K562 (cell line): ENCODE results near the gene ERMN. TPM values are rescaled to one million over a fixed set of nuclear protein-coding genes. Genes with fewer than 3 reads are reported as not detected.

Source experiments
- CBX3 ChIP-seq, 2 experiments: IDR thresholded peaks; 1 replicate in 1 of 2; 2 replicates in 1 of 2; pipeline ENCODE4 v1.6.1; 2012; ENCODE audit warnings: inconsistent platforms in 2 of 2, low read length in 2 of 2, borderline replicate concordance in 1 of 2, control low read depth in 1 of 2
- CEBPZ ChIP-seq: fragments of 150-350 bp; IDR thresholded peaks from 2 replicates; pipeline ENCODE4 v1.6.1; 2014; ENCODE audit warnings: low read depth, mild to moderate bottlenecking, low read length, borderline replicate concordance
- ERF ChIP-seq: fragments of 450-650 bp; formaldehyde crosslinking; IDR thresholded peaks from 2 replicates; pipeline ENCODE4 v1.4.0; 2020; ENCODE audit warnings: mild to moderate bottlenecking, mixed read lengths
- FOXM1 ChIP-seq, 2 experiments: fragments of 450-650 bp in 1 of 2; sonication (generic) in 1 of 2; formaldehyde crosslinking in 1 of 2; IDR thresholded peaks; 2 replicates each; pipeline versions ENCODE4 v1.6.1 to v1.9.0; 2017 to 2022; ENCODE audit warnings: low read depth in 2 of 2, mild to moderate bottlenecking in 2 of 2, missing genetic modification reagents in 1 of 2, moderate library complexity in 1 of 2
- HMG20B ChIP-seq: fragments of 250-450 bp; sonication (Bioruptor Pico); IDR thresholded peaks from 2 replicates; pipeline ENCODE4 v1.5.0; 2021; ENCODE audit warnings: mild to moderate bottlenecking
- HSF4 ChIP-seq: fragments of 250-450 bp; sonication (Bioruptor Pico); IDR thresholded peaks from 2 replicates; pipeline ENCODE4 v2.1.2; 2022; ENCODE audit warnings: mild to moderate bottlenecking, moderate library complexity, borderline replicate concordance
- NEUROD1 ChIP-seq: fragments of 150-350 bp; IDR thresholded peaks from 2 replicates; pipeline ENCODE4 v1.6.1; 2014; ENCODE audit warnings: borderline replicate concordance, low read length, low read depth; ENCODE audit not compliant: partially characterized antibody
- NFE2L1 ChIP-seq: fragments of 450-650 bp; IDR thresholded peaks from 2 replicates; pipeline ENCODE4 v1.6.1; 2016; ENCODE audit warnings: missing genetic modification characterization, low read depth, mild to moderate bottlenecking, missing compliant biosample characterization, moderate library complexity, borderline replicate concordance
- NFIC ChIP-seq: fragments of 450-650 bp; IDR thresholded peaks from 2 replicates; pipeline ENCODE4 v1.6.1; 2017; ENCODE audit warnings: mild to moderate bottlenecking, inconsistent platforms
- NFIX ChIP-seq: fragments of 250-450 bp; sonication (Bioruptor Pico); IDR thresholded peaks from 2 replicates; pipeline ENCODE4 v1.4.0; 2020; ENCODE audit warnings: low read depth, mild to moderate bottlenecking, moderate library complexity
- PCBP1 ChIP-seq: fragments of 200-400 bp; formaldehyde crosslinking; IDR thresholded peaks from 2 replicates; pipeline ENCODE4 v1.6.1; 2018; ENCODE audit warnings: mild to moderate bottlenecking, low read depth, low read length; ENCODE audit not compliant: poor library complexity, severe bottlenecking
- RB1 ChIP-seq: fragments of 450-650 bp; IDR thresholded peaks from 2 replicates; pipeline ENCODE4 v1.6.1; 2017; ENCODE audit warnings: low read depth, mild to moderate bottlenecking
- RBM25 ChIP-seq: fragments of 200-400 bp; formaldehyde crosslinking; IDR thresholded peaks from 2 replicates; pipeline ENCODE4 v1.6.1; 2018; ENCODE audit warnings: low read length, low read depth, moderate library complexity; ENCODE audit not compliant: severe bottlenecking
- SRSF7 ChIP-seq: fragments of 200-400 bp; formaldehyde crosslinking; optimal IDR thresholded peaks from 2 replicates; pipeline ENCODE3; 2017; ENCODE audit warnings: mild to moderate bottlenecking, low read depth, low read length
- TEAD4 ChIP-seq, 2 experiments: sonication (generic) in 1 of 2; formaldehyde crosslinking in 1 of 2; IDR thresholded peaks; 2 replicates each; pipeline versions ENCODE4 v1.6.1 to v1.8.0; 2012 to 2022; ENCODE audit warnings: borderline replicate concordance in 1 of 2, inconsistent platforms in 1 of 2, low read length in 1 of 2, mild to moderate bottlenecking in 1 of 2, missing genetic modification reagents in 1 of 2
- ZFX ChIP-seq: sonication (generic); formaldehyde crosslinking; IDR thresholded peaks from 2 replicates; pipeline ENCODE4 v1.8.0; 2022; ENCODE audit warnings: mild to moderate bottlenecking, missing genetic modification reagents, moderate library complexity
- ZNF224 ChIP-seq: sonication (generic); formaldehyde crosslinking; IDR thresholded peaks from 2 replicates; pipeline ENCODE4 v1.8.0; 2022; ENCODE audit warnings: mild to moderate bottlenecking, missing genetic modification reagents
- ZNF431 ChIP-seq: sonication (generic); formaldehyde crosslinking; IDR thresholded peaks from 2 replicates; pipeline ENCODE4 v1.8.0; 2022; ENCODE audit warnings: mild to moderate bottlenecking, missing genetic modification reagents
- ZNF561 ChIP-seq: fragments of 450-650 bp; formaldehyde crosslinking; conservative IDR thresholded peaks from 2 replicates; pipeline ENCODE4 v1.4.0; 2020; ENCODE audit warnings: mild to moderate bottlenecking, moderate library complexity
- ZNF766 ChIP-seq: fragments of 200-800 bp; sonication (Bioruptor generic); conservative IDR thresholded peaks from 2 replicates; pipeline ENCODE4 v1.6.1; 2016; ENCODE audit warnings: missing genetic modification characterization, missing compliant biosample characterization
- ZNF77 ChIP-seq: fragments of 250-450 bp; sonication (Bioruptor Pico); IDR thresholded peaks from 2 replicates; pipeline ENCODE4 v1.5.0; 2020
- polyA plus RNA-seq, 8 experiments: library from polyadenylated mRNA; depleted of rRNA in 4 of 8; stranded (reverse) in 5 of 8; unstranded in 3 of 8; fragments of >200 nt; fragmentation: Nextera tagmentation in 2 of 8; fragmentation: Illumina TruSeq in 1 of 8; extraction: Ambion mirVana in 2 of 8; extraction: Trizol in 1 of 8; gene quantifications; 2 replicates each; pipeline versions ENCODE4 v1.2.1 to v1.2.3, GENCODE V29; 2011 to 2014; ENCODE audit warnings: inconsistent platforms in 1 of 8, missing spikeins in 1 of 8
- total RNA-seq, 7 experiments: library from RNA; depleted of rRNA in 6 of 7; stranded (reverse); fragments of >200 nt in 6 of 7; fragmentation: Illumina TruSeq in 2 of 7; extraction: Trizol in 2 of 7; gene quantifications; 2 replicates each; pipeline versions ENCODE4 v1.2.1 to v1.2.3, GENCODE V29; 2011 to 2021; ENCODE audit warnings: low replicate concordance in 1 of 7
- TF ChIP-seq, protein P1 (sequence below): IDR thresholded peaks from 3 replicates; pipeline ENCODE4 v1.6.1; 2011; ENCODE audit warnings: borderline replicate concordance, mild to moderate bottlenecking; ENCODE audit not compliant: insufficient read length, insufficient read depth

ERMN gene
- total and polyA plus RNA-seq, 9 of the 15 experiments (the other 6 are each of a cell fraction or from before 2014, with no cell fraction given): 0.03 to 0.11 (median 0.05) TPM; not detected in 3

DNA sequence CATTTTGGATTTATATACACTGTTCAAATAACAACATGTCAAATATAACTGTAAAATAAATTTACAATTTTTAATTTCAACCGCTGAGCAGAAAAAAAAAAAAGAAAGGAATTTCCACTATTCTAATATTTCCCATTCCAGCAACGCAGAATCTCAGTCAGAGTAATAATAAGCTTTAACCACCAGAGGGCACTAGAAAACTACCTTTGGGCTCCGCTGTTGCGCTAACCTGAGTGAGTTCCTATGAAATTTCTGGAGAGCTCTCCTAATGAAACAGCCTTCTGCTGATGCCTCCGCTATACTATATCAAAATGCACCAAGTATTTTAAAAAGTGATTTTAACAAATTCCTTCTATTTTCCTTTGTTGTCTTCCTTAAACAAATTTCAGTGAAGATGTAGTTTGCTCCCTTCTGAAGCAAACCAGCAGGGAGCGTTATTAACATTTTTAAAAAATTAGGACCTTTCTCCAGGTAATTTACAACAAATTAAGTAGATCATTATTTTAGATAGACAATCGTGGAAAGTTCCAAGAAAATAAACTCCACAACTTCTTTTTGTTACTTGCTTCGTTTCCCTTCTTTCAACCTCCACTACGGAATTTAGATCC, 23.0 kb downstream of the ERMN start (continued):
- TF ChIP-seq, protein P1, sequence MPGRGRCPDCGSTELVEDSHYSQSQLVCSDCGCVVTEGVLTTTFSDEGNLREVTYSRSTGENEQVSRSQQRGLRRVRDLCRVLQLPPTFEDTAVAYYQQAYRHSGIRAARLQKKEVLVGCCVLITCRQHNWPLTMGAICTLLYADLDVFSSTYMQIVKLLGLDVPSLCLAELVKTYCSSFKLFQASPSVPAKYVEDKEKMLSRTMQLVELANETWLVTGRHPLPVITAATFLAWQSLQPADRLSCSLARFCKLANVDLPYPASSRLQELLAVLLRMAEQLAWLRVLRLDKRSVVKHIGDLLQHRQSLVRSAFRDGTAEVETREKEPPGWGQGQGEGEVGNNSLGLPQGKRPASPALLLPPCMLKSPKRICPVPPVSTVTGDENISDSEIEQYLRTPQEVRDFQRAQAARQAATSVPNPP: no peak
- TF ChIP-seq ZFX (CRISPR knock-in tag) (no peak), HSF4 (no peak), PCBP1 (no peak), CEBPZ (no peak), FOXM1 (IDR thresholded peaks at IDR 0.05; ENCODE audit: low read depth) (no peak), FOXM1 (CRISPR knock-in tag; IDR thresholded peaks at IDR 0.05; ENCODE audit: low read depth) (no peak), TEAD4 (IDR thresholded peaks at IDR 0.05; ENCODE audit: low read length) (peak; percentile 29), TEAD4 (CRISPR knock-in tag; IDR thresholded peaks at IDR 0.05; ENCODE audit: borderline replicate concordance) (no peak), NFIX (no peak), RBM25 (no peak), ZNF77 (CRISPR knock-in tag) (no peak), RB1 (no peak), NFE2L1 (tag) (no peak), NEUROD1 (no peak), ZNF431 (CRISPR knock-in tag) (no peak), ZNF766 (no peak), SRSF7 (no peak), ZNF224 (no peak), NFIC (no peak), ERF (no peak), HMG20B (CRISPR knock-in tag) (no peak), CBX3 (IDR thresholded peaks at IDR 0.05; ENCODE audit: borderline replicate concordance in 1 of 2, low read length in 2 of 2) (0 out of 3 replicates have a peak, but pooled peaks of 1 of the 2 experiments have one; percentile 65), ZNF561 (CRISPR knock-in tag) (no peak)
